Motor neuron (in vitro differentiated cells): ENCODE data around the gene SKIC8. TPM values are rescaled to one million over a fixed set of nuclear protein-coding genes. Genes with fewer than 3 reads are reported as not detected.

Source experiments
- ATAC-seq, 8 experiments: fragments of 200-7000 bp; cut with Tn5 transposase; replicated peaks in 6 of 8; 2 replicates each; pipeline ENCODE4 v1.8.0; 2021; ENCODE audit warnings: mild to moderate bottlenecking in 8 of 8, moderate library complexity in 8 of 8
- H3K27ac ChIP-seq, 2 donors: fragments of 250-450 bp; sonication (Bioruptor Pico); 2 replicates each; pipeline ENCODE4 v1.9.0; 2021; ENCODE audit warnings: antibody characterized with exemption in 2 of 2, mild to moderate bottlenecking in 2 of 2, moderate library complexity in 1 of 2
- H3K4me1 ChIP-seq, 2 donors: fragments of 250-450 bp; sonication (Bioruptor Pico); replicated peaks in 1 of 2; 2 replicates each; pipeline ENCODE4 v1.6.1; 2021; ENCODE audit warnings: antibody characterized with exemption in 2 of 2, mild to moderate bottlenecking in 2 of 2, moderate library complexity in 1 of 2
- H3K4me3 ChIP-seq, 5 donors: fragments of 250-450 bp; sonication (Bioruptor Pico); 2 replicates each; pipeline ENCODE4 v1.9.0; 2021; ENCODE audit warnings: antibody characterized with exemption in 5 of 5, mild to moderate bottlenecking in 5 of 5, moderate library complexity in 4 of 5
- WGBS, 10 experiments: fragments of 450-650 bp; shearing (Covaris generic); methylation state at CpG; one replicate each; pipeline ENCODE4 v1.0.0; 2022; 5-methylcytosine and 5-hydroxymethylcytosine counted together
- in situ Hi-C, 9 experiments: fragments of 400-800 bp; cut with MboI; loops; one replicate each; pipeline ENCODE4 v1.15.0; 2021; ENCODE audit warnings: low sequenced_read_pairs in 9 of 9, low pct_unique_long_range_greater_than_20kb in 2 of 9; ENCODE audit not compliant: unreplicated experiment in 9 of 9
- total RNA-seq, 8 experiments: library from RNA; unstranded; fragments of 300-600 nt; gene quantifications; 2 replicates each; pipeline versions ENCODE4 v1.2.3 to v1.2.4, GENCODE V29; 2022

Gene SKIC8
- total RNA-seq, 8 experiments from 2014 or later: 39.4 to 67.6 (median 54.7) TPM

- H3K27ac ChIP-seq: no peak overlapping the region
Measured at GRCh38 chr15:78242128-78242527, 57.3 kb downstream of the SKIC8 start.

GRCh38 chr15:78241017-78241416 is 58.4 kb downstream of the SKIC8 start:
- WGBS, 10 experiments: 0 to 60% (median 9%) methylated on average over 1 to 6 of the region's 12 CpGs; no CpG with 5 or more reads in 4 of the 10 experiments
- Histone ChIP-seq H3K4me3 (no peak overlapping the region), H3K27ac (no peak overlapping the region), H3K4me1 (peaks cover 7 to 12% of the 10 kb centered on the region in 2 donors)
- in situ Hi-C loops: loop anchor here (10.0 to 25.0 kb wide), 3 partner anchors 106 to 279 kb away; partner anchors contain the start of gene CIB2 (in 1 of the 9)
- ATAC-seq: peak; percentile 68 to 99 (median 94)

More at GRCh38 chr15:78242128-78242527, 57.3 kb downstream of the SKIC8 start:
- WGBS, 10 experiments: 20 to 87% (median 65%) methylated on average over 1 to 4 of the region's 5 CpGs; no CpG with 5 or more reads in 3 of the 10 experiments
- in situ Hi-C loops: loop anchor here (10.0 to 25.0 kb wide), 3 partner anchors 107 to 280 kb away; partner anchors contain the start of gene CIB2 (in 1 of the 9)
- ATAC-seq: peak in 1 of 8 experiments; percentile 32
- Histone ChIP-seq H3K4me3 (no peak overlapping the region), H3K4me1 (peaks cover 7 to 12% of the 10 kb centered on the region in 2 donors)

GRCh38 chr15:78239811-78240210 is 59.6 kb downstream of the SKIC8 start:
- WGBS, 10 experiments: 28 to 100% (median 73%) methylated on average over 1 to 5 of the region's 5 CpGs; no CpG with 5 or more reads in 2 of the 10 experiments
- Histone ChIP-seq H3K4me3 (no peak overlapping the region), H3K27ac (no peak overlapping the region), H3K4me1 (peaks cover 9 to 11% of the 10 kb centered on the region in 2 donors)
- in situ Hi-C loops: loop anchor here (10.0 to 25.0 kb wide), 4 partner anchors 65 to 278 kb away; partner anchors contain the start of gene CIB2 (in 1 of the 9)
- no peak for ATAC-seq

GRCh38 chr15:78237146-78237545 is 62.3 kb downstream of the SKIC8 start:
- Histone ChIP-seq H3K4me3 (no peak overlapping the region), H3K4me1 (peaks cover 9 to 12% of the 10 kb centered on the region in 2 donors), H3K27ac (no peak overlapping the region)
- in situ Hi-C loops: loop anchor here (10.0 to 25.0 kb wide), 3 partner anchors 62 to 275 kb away; no protein-coding TSS in a partner anchor
- no peak for ATAC-seq
- WGBS, 10 experiments: 43 to 67% (median 55%) methylated on average over 1 to 6 of the region's 6 CpGs; no CpG with 5 or more reads in 6 of the 10 experiments

GRCh38 chr15:78236491-78236890 is 62.9 kb downstream of the SKIC8 start:
- 87 to 93% (median 89%) methylated on average over 3 to 6 of the region's 6 CpGs; no CpG with 5 or more reads in 7 of the 10 experiments for WGBS, 10 experiments
- peaks cover 9 to 12% of the 10 kb centered on the region in 2 donors for H3K4me1 ChIP-seq
- no peak overlapping the region for H3K4me3 ChIP-seq
- no peak for ATAC-seq
- in situ Hi-C loops: loop anchor here (10.0 to 25.0 kb wide), 3 partner anchors 62 to 274 kb away; no protein-coding TSS in a partner anchor
- no peak overlapping the region for H3K27ac ChIP-seq

GRCh38 chr15:78234515-78235040 is 64.8 kb downstream of the SKIC8 start, which contains the start of gene ACSBG1:
Gene ACSBG1, minus strand, starts transcription at chr15:78234565. Its CDS starts 64 bp downstream, at chr15:78234501.
- in situ Hi-C loops: loop anchor here (10.0 to 25.0 kb wide), 3 partner anchors 60 to 272 kb away; no protein-coding TSS in a partner anchor
- Histone ChIP-seq H3K27ac (no peak within 1 kb of the TSS), H3K4me1 (peaks cover 9 to 12% of the 10 kb centered on the region in 2 donors), H3K4me3 (no peak within 1 kb of the TSS)
- 58 to 100% (median 87%) methylated on average over 1 to 5 of the region's 6 CpGs; no CpG with 5 or more reads in 6 of the 10 experiments for WGBS, 10 experiments
- peak in 5 of 8 experiments; percentile 55 to 64 (median 59) for ATAC-seq

GRCh38 chr15:78233496-78233895 is 65.9 kb downstream of the SKIC8 start:
- Histone ChIP-seq H3K27ac (no peak overlapping the region), H3K4me1 (peaks cover 9 to 12% of the 10 kb centered on the region in 2 donors), H3K4me3 (no peak overlapping the region)
- ATAC-seq: no peak
- in situ Hi-C loops: loop anchor here (10.0 to 25.0 kb wide), 3 partner anchors 59 to 271 kb away; no protein-coding TSS in a partner anchor
- WGBS, 10 experiments: 20 to 100% (median 70%) methylated on average over 1 to 9 of the region's 11 CpGs; no CpG with 5 or more reads in 4 of the 10 experiments

Other genes with a start within 250 kb of the SKIC8 start
- 10 to 100 TPM in 4 of 8 experiments, 1 to 10 TPM in 4; 7.0 to 44.5 (median 16.0) TPM for gene TBC1D2B, start 221.9 kb downstream of the SKIC8 start, total RNA-seq
- gene SH2D7, start 207.0 kb downstream of the SKIC8 start, total RNA-seq: 1 to 10 TPM in 1 of 8 experiments, under 1 TPM in 4, not detected in 3; 0.46 to 1.1 (median 0.76) TPM
- gene CIB2, start 168.2 kb downstream of the SKIC8 start, total RNA-seq: 10 to 100 TPM in 5 of 8 experiments, 1 to 10 TPM in 2, under 1 TPM in 1; 0.56 to 27.4 (median 19.9) TPM
- gene IDH3A, start 150.2 kb downstream of the SKIC8 start, total RNA-seq: 10 to 100 TPM; 15.1 to 66.4 (median 26.0) TPM
- gene ACSBG1, start 65.0 kb downstream of the SKIC8 start, total RNA-seq: 1 to 10 TPM in 6 of 8 experiments, under 1 TPM in 2; 0.49 to 9.1 (median 1.9) TPM
- gene DNAJA4, start 35.0 kb downstream of the SKIC8 start, total RNA-seq: 10 to 100 TPM in 1 of 8 experiments, 1 to 10 TPM in 7; 1.0 to 19.8 (median 4.2) TPM
- 1,000 to 10,000 TPM in 1 of 8 experiments, 100 to 1,000 TPM in 5, 1 to 10 TPM in 1, not detected in 1; 7.7 to 1,434 (median 472) TPM for gene CRABP1, start 40.7 kb upstream of the SKIC8 start, total RNA-seq
- 10 to 100 TPM; 27.1 to 74.6 (median 33.3) TPM for gene IREB2, start 138.6 kb upstream of the SKIC8 start, total RNA-seq
- gene HYKK, start 208.0 kb upstream of the SKIC8 start, total RNA-seq: 1 to 10 TPM in 6 of 8 experiments, under 1 TPM in 2; 0.43 to 5.8 (median 3.6) TPM
- gene PSMA4, start 240.8 kb upstream of the SKIC8 start, total RNA-seq: 100 to 1,000 TPM; 181 to 384 (median 262) TPM